DOHH2 (cell line): ENCODE measurements around the gene ARFIP1.

Experiments
- H3F3A ChIP-seq: fragments of 200-600 bp; sonication (generic), shearing (Covaris generic); 2 replicates; pipeline ENCODE4 v1.6.0; 2016; ENCODE audit warnings: antibody characterized with exemption, mild to moderate bottlenecking; ENCODE audit not compliant: control insufficient read depth, insufficient read depth
- H3K27ac ChIP-seq: fragments of 200-600 bp; sonication (generic); 2 replicates; pipeline ENCODE4 v1.5.1; 2014; ENCODE audit warnings: low read depth, mild to moderate bottlenecking, low read length, moderate library complexity
- H3K27me3 ChIP-seq: fragments of 200-600 bp; sonication (generic); 2 replicates; pipeline ENCODE4 v1.6.1; 2014; ENCODE audit warnings: mild to moderate bottlenecking, low read length, mixed read lengths; ENCODE audit not compliant: control insufficient read depth
- H3K36me3 ChIP-seq: fragments of 200-600 bp; sonication (generic); 2 replicates; pipeline ENCODE4 v1.6.1; 2014; ENCODE audit warnings: mild to moderate bottlenecking, low read length, moderate library complexity, mixed read lengths; ENCODE audit not compliant: control insufficient read depth
- H3K4me1 ChIP-seq: fragments of 200-600 bp; sonication (generic); 2 replicates; pipeline ENCODE4 v1.6.1; 2014; ENCODE audit warnings: mild to moderate bottlenecking, low read length, mixed read lengths; ENCODE audit not compliant: control insufficient read depth
- H3K4me2 ChIP-seq: fragments of 200-600 bp; sonication (generic); 2 replicates; pipeline ENCODE4 v1.6.0; 2014; ENCODE audit warnings: mild to moderate bottlenecking, low read length, moderate library complexity
- H3K4me3 ChIP-seq: fragments of 200-600 bp; sonication (generic); 2 replicates; pipeline ENCODE4 v1.5.1; 2014; ENCODE audit warnings: mild to moderate bottlenecking, low read length, mixed read lengths
- H3K79me2 ChIP-seq: fragments of 200-600 bp; sonication (generic); 2 replicates; pipeline ENCODE4 v1.6.1; 2014; ENCODE audit warnings: mild to moderate bottlenecking, low read length, mixed read lengths; ENCODE audit not compliant: control insufficient read depth
- H3K9me2 ChIP-seq: fragments of 200-600 bp; sonication (generic); replicated peaks from 2 replicates; pipeline ENCODE4 v1.6.1; 2014; ENCODE audit warnings: mild to moderate bottlenecking, low read length, mixed read lengths; ENCODE audit not compliant: control insufficient read depth
- H3K9me3 ChIP-seq: fragments of 200-600 bp; sonication (generic); 2 replicates; pipeline ENCODE4 v1.6.1; 2014; ENCODE audit warnings: antibody characterized with exemption, low read length, mixed read lengths; ENCODE audit not compliant: control insufficient read depth, insufficient read depth
- H4K20me1 ChIP-seq: fragments of 200-600 bp; sonication (generic); 2 replicates; pipeline ENCODE4 v1.6.0; 2014; ENCODE audit warnings: low read depth, mild to moderate bottlenecking, antibody characterized with exemption, low read length, moderate library complexity; ENCODE audit not compliant: control insufficient read depth, insufficient read depth
- EZH2phosphoT487 ChIP-seq: fragments of 200-600 bp; sonication (generic); IDR thresholded peaks from 2 replicates; pipeline ENCODE4 v1.6.1; 2017; ENCODE audit warnings: borderline replicate concordance, mild to moderate bottlenecking, antibody characterized with exemption, low read length, moderate library complexity, mixed read lengths
- TF ChIP-seq, protein P1 (sequence below): fragments of 200-600 bp; sonication (generic); IDR thresholded peaks from one replicate; pipeline ENCODE4 v1.5.1; 2014; ENCODE audit warnings: antibody characterized with exemption, mild to moderate bottlenecking, low read depth, low read length; ENCODE audit not compliant: poor library complexity, severe bottlenecking

ARFIP1 gene

GRCh38 chr4:152738827-152739226, 40.9 kb upstream of the ARFIP1 start:
- H3K27me3 ChIP-seq, result peaks cover 4% of the 10 kb centered on the region; the same call in 1 of the 2 replicates
- H3K4me2 ChIP-seq, result no peak overlapping the region
- H3K79me2 ChIP-seq, result no peaks in the 10 kb centered on the region
- no peaks in the 10 kb centered on the region for H3K4me1 ChIP-seq
- H3K27ac ChIP-seq, result no peak overlapping the region
- no peaks in the 10 kb centered on the region for H3K36me3 ChIP-seq
- no peaks in the 10 kb centered on the region for H3F3A ChIP-seq
- H3K9me2 ChIP-seq, result no peaks in the 10 kb centered on the region
- no peaks in the 10 kb centered on the region for H3K9me3 ChIP-seq
- TF ChIP-seq, protein P1, sequence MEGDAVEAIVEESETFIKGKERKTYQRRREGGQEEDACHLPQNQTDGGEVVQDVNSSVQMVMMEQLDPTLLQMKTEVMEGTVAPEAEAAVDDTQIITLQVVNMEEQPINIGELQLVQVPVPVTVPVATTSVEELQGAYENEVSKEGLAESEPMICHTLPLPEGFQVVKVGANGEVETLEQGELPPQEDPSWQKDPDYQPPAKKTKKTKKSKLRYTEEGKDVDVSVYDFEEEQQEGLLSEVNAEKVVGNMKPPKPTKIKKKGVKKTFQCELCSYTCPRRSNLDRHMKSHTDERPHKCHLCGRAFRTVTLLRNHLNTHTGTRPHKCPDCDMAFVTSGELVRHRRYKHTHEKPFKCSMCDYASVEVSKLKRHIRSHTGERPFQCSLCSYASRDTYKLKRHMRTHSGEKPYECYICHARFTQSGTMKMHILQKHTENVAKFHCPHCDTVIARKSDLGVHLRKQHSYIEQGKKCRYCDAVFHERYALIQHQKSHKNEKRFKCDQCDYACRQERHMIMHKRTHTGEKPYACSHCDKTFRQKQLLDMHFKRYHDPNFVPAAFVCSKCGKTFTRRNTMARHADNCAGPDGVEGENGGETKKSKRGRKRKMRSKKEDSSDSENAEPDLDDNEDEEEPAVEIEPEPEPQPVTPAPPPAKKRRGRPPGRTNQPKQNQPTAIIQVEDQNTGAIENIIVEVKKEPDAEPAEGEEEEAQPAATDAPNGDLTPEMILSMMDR, result no peak
- no peak for TF ChIP-seq EZH2phosphoT487
- H3K4me3 ChIP-seq, result no peak overlapping the region
- H4K20me1 ChIP-seq, result no peaks in the 10 kb centered on the region

DNA sequence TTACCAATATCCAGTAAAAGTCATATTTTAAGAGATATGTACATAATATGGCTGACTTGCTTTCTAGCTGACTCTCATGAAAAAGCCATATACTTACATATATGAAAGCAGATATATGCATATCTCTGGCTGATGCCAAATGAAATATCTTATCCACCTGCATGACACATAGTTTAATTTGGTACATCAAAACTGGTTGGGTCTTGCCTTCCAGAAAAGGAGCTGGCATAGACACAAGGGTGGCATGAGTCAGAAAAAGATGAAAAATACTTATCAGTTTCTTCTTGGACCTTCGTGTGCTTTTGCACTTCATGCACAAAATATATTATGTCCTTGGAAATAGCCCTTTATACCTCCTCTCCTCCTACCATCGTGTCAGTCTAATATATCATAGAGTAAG, 32.3 kb upstream of the ARFIP1 start:
- Histone ChIP-seq H3K9me3 (peaks cover 5% of the 10 kb centered on the region; the same call in 1 of the 2 replicates), H3K79me2 (no peaks in the 10 kb centered on the region), H3F3A (no peaks in the 10 kb centered on the region), H3K36me3 (no peaks in the 10 kb centered on the region), H3K27ac (no peak overlapping the region), H3K4me2 (no peak overlapping the region), H3K4me1 (no peaks in the 10 kb centered on the region), H4K20me1 (no peaks in the 10 kb centered on the region), H3K4me3 (no peak overlapping the region), H3K27me3 (no peaks in the 10 kb centered on the region), H3K9me2 (no peaks in the 10 kb centered on the region)
- TF ChIP-seq, protein P1, result no peak
- no peak for TF ChIP-seq EZH2phosphoT487

GRCh38 chr4:152748619-152749018, 31.1 kb upstream of the ARFIP1 start:
- no peaks in the 10 kb centered on the region for H3K36me3 ChIP-seq
- H3K27ac ChIP-seq, result no peak overlapping the region

More at GRCh38 chr4:152748619-152749018, 31.1 kb upstream of the ARFIP1 start:
- Histone ChIP-seq H3K4me2 (no peak overlapping the region), H3F3A (no peaks in the 10 kb centered on the region), H3K27me3 (no peaks in the 10 kb centered on the region), H3K4me1 (no peaks in the 10 kb centered on the region), H3K4me3 (no peak overlapping the region), H3K9me2 (no peaks in the 10 kb centered on the region), H3K9me3 (peaks cover 5% of the 10 kb centered on the region; the same call in 1 of the 2 replicates), H4K20me1 (no peaks in the 10 kb centered on the region), H3K79me2 (no peaks in the 10 kb centered on the region)
- TF ChIP-seq, protein P1, result no peak
- no peak for TF ChIP-seq EZH2phosphoT487
